HT-29 (cell line): ENCODE data around the gene CTXN3. TPM values are rescaled to one million over a fixed set of nuclear protein-coding genes. Genes with fewer than 3 reads are reported as not detected.
"Not testable (repeated sequence)": the region's sequence is repeated elsewhere in the genome, so short reads cannot be mapped to it uniquely, and the experiment has no call there.

Experiments
- DNase-seq: peaks from one replicate; pipeline ENCODE4 v3.0.0-alpha.2; 2015; ENCODE audit warnings: low spot score
- total RNA-seq: library from RNA; depleted of rRNA; stranded (reverse); fragments of >200 nt; shearing (Covaris generic); gene quantifications from 2 replicates; pipeline ENCODE4 v1.2.3, GENCODE V29; 2014

The CTXN3 gene
- total RNA-seq, 1 experiment from 2014 or later: not detected

DNA sequence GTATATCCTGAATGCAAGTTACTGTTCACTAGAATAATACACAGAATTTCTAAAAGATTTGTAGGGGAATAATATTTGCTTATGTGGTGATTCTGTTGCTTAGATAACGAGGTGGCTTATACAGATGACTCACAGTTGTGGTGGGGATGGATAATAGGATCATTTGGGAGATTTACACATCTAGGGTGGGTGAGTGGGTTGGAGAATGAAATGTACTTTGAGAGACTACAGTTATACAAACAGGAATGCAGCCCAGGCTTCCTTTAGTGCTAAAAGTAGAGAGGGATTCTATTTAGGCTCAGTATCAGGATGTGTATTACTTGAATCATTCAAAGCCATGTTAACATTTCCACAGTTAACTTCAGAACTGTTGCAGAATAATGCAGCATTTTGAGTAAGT lies 1.8 kb downstream of the CTXN3 start:
- DNase-seq: no peak

GRCh38 chr5:127652952-127653611 lies 4.2 kb downstream of the CTXN3 start:
- DNase-seq: no peak

- no peak for DNase-seq
Measured at GRCh38 chr5:127656825-127657224, 7.9 kb downstream of the CTXN3 start.

DNA sequence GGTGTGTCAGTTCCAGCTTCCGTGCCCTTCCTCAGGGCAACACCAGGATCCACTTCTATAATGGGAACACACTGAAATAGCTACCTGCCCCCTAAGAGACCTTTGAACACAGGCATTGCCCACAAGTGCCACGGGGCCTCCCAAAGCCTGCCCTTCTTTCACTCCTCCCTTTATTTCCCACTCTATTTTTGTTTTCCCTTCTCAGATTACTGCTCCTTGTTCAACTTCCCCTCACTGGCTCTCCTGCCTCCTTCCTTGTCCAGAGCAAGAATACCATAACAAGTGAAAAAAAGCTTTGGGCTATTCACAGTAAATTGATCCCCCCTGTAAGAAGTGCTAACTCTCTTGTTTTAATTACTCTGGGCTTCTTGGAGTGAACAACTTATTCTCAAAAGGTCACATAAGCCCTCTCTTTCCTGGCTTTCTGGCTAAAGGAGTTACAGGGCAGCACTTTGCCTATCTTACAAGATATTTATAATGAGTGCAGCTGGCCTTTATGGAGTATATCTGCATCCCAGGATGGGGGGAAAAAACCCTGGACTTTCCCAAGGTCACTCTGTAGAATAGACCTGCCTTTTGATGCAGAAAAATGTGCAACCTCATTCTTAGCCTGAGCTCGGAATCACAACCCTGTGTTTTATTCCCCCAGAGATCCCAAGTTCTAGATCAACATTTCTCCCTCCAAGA lies 11.3 kb downstream of the CTXN3 start:
- DNase-seq: no peak

- no peak for DNase-seq
Measured at GRCh38 chr5:127664093-127664492, 15.2 kb downstream of the CTXN3 start.

GRCh38 chr5:127665641-127666040 lies 16.8 kb downstream of the CTXN3 start:
- DNase-seq: no peak

- DNase-seq: no peak
Measured at GRCh38 chr5:127666043-127666716, 17.3 kb downstream of the CTXN3 start.

DNA sequence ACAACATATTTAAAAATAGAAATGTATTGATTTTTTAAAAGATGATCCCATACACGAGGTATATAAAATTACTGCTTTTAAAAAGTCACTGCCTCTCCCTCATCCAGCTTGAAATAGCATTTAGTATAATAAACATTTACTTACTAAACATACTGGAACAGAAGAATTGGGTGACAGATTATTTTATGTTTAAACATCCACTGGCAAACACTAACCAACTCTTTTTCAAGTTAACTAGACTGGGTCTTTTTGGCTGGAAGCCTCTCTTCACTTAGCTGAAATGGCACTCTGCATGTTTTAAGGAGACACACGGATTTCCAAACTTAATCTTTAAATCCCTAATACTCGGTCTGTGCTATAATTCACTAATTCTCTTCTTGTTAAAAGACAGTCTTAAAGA lies 19.0 kb downstream of the CTXN3 start:
- peak; percentile 16 for DNase-seq

DNA sequence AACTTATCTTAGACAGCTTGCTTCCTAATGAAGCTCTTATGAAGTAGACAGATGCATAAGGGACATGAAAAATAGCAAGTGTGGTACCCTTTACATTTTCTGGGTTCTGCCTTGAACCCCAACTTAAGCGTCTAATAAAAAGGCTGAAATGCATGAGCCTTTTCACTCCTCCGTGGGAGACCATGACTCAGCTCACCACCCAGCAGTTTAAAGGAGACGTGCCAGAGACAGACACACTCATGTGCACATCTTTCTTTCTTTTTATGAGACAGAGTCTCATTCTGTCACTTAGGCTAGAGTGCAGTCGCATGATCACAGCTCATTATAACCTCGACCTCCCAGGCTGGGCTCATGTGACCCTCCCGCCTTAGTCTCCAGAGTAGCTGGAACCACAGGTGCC lies 22.3 kb downstream of the CTXN3 start:
- DNase-seq: no peak

DNA sequence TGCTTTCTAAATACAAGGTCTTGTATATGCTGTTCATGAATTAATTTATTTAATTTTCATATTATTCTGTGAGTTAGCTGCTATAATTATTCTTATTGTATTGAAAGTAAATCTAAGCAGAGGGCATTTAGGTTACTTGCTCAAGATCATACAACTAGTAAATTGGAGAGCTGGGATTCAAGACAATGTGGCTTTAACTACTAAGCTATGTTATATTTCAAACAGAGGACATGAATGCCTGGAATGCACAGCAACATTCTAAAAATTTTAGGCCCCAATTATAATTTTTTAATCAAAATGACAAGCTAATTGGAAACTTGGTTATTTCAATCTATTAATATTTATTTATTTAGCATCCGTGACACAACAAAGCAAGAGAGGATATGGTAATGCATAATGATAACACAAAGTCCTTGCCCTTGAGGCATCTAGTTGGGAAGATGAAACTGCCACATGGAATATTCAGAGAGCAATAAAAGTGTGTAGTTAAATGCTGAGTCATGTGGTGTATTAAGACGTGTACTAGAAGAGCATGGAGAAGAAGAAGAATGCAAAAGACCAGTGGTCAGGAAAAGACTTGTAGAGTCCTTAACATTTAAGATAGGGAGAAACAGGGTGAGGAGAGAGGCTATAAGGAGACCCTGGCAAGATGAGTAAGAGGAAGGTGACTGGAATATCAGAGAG lies 24.4 kb downstream of the CTXN3 start:
- no peak for DNase-seq

GRCh38 chr5:127676951-127677350 lies 28.1 kb downstream of the CTXN3 start:
- DNase-seq: not testable (repeated sequence)

GRCh38 chr5:127679691-127680330 lies 30.9 kb downstream of the CTXN3 start:
- DNase-seq: not testable (repeated sequence)

DNA sequence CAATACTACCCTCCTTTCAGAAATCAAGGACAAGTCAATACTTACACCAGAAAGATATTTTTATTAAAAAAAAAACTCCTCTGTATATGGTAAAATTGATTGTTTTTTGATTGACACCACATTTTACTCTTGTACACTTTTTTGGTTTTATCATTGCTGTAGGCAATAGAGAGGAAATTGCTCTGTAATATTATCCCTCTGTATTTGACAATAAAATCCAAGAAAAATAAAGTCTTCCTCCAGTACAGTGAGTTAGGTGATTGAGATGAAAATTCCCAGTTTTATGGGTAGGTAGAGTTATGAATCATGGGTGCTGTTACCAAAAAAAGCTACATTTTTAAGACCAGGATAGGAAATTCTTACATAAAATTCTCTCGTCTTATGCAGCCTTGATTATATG lies 31.7 kb downstream of the CTXN3 start:
- no peak for DNase-seq

DNA sequence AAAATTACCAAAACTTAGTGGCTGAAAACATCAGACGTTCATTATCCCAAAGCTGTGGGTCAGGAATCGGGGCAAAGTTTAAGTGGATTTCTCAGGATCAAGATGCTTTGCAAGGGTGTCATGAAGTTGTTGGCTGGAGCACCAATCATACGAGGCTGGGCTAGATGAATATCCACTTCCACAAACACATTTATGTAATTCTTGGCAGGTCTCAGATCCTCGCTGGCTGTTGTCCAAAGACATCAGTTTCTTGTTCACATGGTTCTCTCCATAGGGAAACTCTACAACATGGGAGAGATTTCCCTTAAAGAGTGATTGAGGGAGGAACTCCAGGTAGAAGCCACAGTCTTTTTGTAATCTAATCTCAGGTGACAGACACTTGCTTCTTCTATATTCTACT lies 34.1 kb downstream of the CTXN3 start:
- DNase-seq: no peak

DNA sequence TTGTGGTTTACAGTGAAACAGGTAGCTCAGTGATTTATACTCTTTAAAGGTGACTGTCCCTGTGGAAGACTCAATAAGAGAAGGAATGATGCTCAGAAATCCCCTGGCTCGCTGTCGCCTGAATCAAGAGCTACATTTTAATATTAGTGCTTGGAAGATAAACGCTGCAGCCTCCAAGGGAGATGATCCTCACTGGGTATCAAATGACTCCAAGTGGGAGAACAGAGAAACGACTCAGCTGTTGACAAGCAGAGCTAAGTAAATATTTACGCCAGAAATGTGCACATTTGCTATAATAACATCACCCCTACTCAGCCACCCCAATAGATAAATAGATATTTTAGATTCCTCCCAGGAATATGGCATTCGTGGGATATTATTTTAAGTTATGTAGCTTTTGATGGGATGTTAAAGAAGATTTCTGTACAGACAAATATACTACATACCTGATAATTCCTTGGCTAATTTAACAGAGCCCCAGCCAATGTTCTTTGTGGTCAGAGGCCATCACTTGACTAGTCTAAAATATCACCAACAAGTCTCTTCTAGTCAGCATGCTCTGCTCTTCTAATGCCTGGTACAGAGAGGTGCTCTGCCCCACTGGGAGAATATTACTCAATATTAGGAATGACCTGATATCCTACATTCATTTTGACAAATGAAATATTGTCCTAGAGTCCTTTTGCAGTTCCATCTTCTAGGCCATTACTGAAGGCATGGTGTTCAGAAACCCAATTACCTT lies 36.0 kb downstream of the CTXN3 start:
- no peak for DNase-seq

GRCh38 chr5:127685662-127686061 lies 36.8 kb downstream of the CTXN3 start:
- no peak for DNase-seq

DNA sequence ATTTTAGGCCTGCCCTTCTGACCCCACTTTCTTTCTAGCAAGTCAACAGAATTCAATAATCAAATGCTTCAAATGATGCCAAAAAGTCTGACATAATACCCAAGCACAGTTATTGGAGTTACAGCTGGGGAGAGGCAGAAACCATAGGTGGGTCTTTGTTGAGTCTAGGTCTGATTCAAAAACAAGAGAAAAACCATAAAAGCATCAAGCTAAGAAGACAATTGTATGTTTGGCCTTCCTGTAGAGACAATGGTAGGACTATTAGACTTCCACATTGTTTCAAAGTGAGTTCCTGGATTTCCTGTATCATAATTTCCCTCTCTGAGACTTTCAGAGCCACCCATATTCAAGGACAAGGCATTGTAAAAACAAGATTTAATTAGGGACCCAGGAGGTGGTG lies 37.5 kb downstream of the CTXN3 start:
- DNase-seq: no peak

GRCh38 chr5:127694518-127695171 lies 45.8 kb downstream of the CTXN3 start:
- DNase-seq: no peak

DNA sequence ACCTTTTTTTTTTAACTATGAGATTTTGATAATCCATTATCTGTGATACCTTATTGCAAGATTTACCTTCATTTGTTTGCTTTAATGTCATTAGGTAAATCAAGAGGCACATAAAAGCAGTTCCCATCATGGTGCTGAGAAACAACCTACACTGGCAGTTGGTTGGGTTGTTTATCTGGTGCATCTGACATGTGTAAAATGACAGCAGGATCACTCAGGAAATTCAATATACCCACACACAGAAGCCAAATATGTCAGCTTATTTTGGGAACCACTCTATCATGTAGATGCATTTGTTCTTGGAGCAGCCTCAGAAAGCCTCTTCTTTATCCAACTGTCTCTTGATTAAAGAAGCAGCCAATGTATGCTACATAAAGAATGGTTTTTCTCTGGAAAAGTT lies 46.5 kb downstream of the CTXN3 start:
- DNase-seq: no peak

DNA sequence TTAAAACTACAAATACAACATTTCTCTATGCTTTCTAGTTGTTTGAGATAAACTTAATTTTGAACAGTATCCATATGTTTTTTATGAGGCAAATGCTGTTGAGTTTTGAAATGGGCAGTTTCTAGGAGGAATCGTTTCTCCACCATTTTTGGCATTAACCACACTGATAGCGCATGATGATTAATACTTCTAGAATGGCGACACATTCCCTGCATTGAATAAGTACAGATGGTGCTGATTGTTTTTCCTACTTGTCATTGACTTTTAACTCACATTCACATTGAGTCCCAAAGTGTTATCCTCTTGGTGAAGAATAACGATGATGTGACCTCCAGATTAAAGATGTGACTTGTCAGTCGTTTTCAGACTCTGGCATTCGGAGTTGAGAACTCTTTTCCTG lies 47.8 kb downstream of the CTXN3 start:
- DNase-seq: no peak
